Muscle of back (tissue), 11 donors: ENCODE results near the gene FKBP10. TPM values are rescaled to one million over a fixed set of nuclear protein-coding genes. Genes with fewer than 3 reads are reported as not detected.
"Not testable (repeated sequence)": the region's sequence is repeated elsewhere in the genome, so short reads cannot be mapped to it uniquely, and the experiment has no call there.

Experiments used
- DNase-seq, 3 donors: peaks; one replicate each; pipeline versions ENCODE4 v3.0.0 to v3.0.0-alpha.2; 2013
- polyA plus RNA-seq, 10 donors: library from polyadenylated mRNA; unstranded; fragments of 120-200 nt; gene quantifications; one replicate each; pipeline ENCODE4 v1.2.1, GENCODE V29; 2013; ENCODE audit not compliant: insufficient read length in 10 of 10

Gene FKBP10
- polyA plus RNA-seq, 10 donors: 104 to 191 (median 135) TPM

- peak; percentile 43 to 86 (median 67) for DNase-seq
Observed at GRCh38 chr17:41835800-41836549, 23.2 kb downstream of the FKBP10 start, which contains the start of gene NT5C3B. NT5C3B (minus strand) TSS chr17:41836232; CDS start chr17:41836193, 39 bp downstream.

- no peak for DNase-seq
Observed at GRCh38 chr17:41836550-41837196, 23.9 kb downstream of the FKBP10 start.

- no peak for DNase-seq
Observed at GRCh38 chr17:41837761-41838538, 25.1 kb downstream of the FKBP10 start, which contains the start of gene KLHL10. KLHL10 (plus strand) TSS chr17:41837825; CDS start chr17:41837933, 108 bp downstream.

GRCh38 chr17:41839448-41839847, 26.6 kb downstream of the FKBP10 start:
- not testable (repeated sequence) for DNase-seq

GRCh38 chr17:41840781-41841180, 28.0 kb downstream of the FKBP10 start:
- not testable (repeated sequence) for DNase-seq

GRCh38 chr17:41844971-41845370, 32.2 kb downstream of the FKBP10 start:
- DNase-seq: no peak

- DNase-seq: no peak
Observed at GRCh38 chr17:41848788-41849187, 36.0 kb downstream of the FKBP10 start.

GRCh38 chr17:41849251-41849990, 36.6 kb downstream of the FKBP10 start:
- no peak for DNase-seq

- DNase-seq: not testable (repeated sequence)
Observed at GRCh38 chr17:41851382-41851781, 38.6 kb downstream of the FKBP10 start.

GRCh38 chr17:41860254-41860931, 47.6 kb downstream of the FKBP10 start:
- DNase-seq: no peak

- DNase-seq: no peak
Observed at GRCh38 chr17:41863074-41863848, 50.5 kb downstream of the FKBP10 start.

- DNase-seq: no peak
Observed at GRCh38 chr17:41864498-41864835, 51.7 kb downstream of the FKBP10 start.

- DNase-seq: peak; percentile 89 to 97 (median 90)
Observed at GRCh38 chr17:41864836-41865595, 52.2 kb downstream of the FKBP10 start, which contains the start of gene KLHL11. KLHL11 (minus strand) TSS chr17:41865423; CDS start chr17:41865370, 53 bp downstream.

- DNase-seq: no peak
Observed at GRCh38 chr17:41865596-41865893, 52.7 kb downstream of the FKBP10 start.

- DNase-seq: no peak
Observed at GRCh38 chr17:41868568-41868967, 55.8 kb downstream of the FKBP10 start.

- no peak for DNase-seq
Observed at GRCh38 chr17:41869426-41869825, 56.6 kb downstream of the FKBP10 start.

- no peak for DNase-seq
Observed at GRCh38 chr17:41870097-41870496, 57.3 kb downstream of the FKBP10 start.

GRCh38 chr17:41870627-41871026, 57.8 kb downstream of the FKBP10 start:
- DNase-seq: no peak

- DNase-seq: no peak
Observed at GRCh38 chr17:41871789-41872188, 59.0 kb downstream of the FKBP10 start.
